HCT116 (cell line): ENCODE results near the gene ATRAID. TPM values are rescaled to one million over a fixed set of nuclear protein-coding genes. Genes with fewer than 3 reads are reported as not detected.

Experiments used
- ATAC-seq: fragments of 200-7000 bp; cut with Tn5 transposase; 2 replicates; pipeline ENCODE4 v1.9.1; 2020; ENCODE audit warnings: mild to moderate bottlenecking, moderate library complexity
- BruUV-seq: library from RNA; stranded (reverse); fragments of 400-500 nt; replicated peaks from 2 replicates; lab custom pipeline; 2021; lab: Mats Ljungman, UMichigan
- CTCF ChIA-PET: fragments of 300-600 bp; sonication (Branson Sonifier 250); formaldehyde crosslinking; loops from one replicate; lab custom pipeline; 2021; ENCODE audit warnings: antibody characterized with exemption; lab: Charles Lee
- POLR2A ChIA-PET: fragments of 300-600, 350-600 bp; sonication (Branson Sonifier 250); formaldehyde crosslinking; loops from one replicate; lab custom pipeline; 2021; ENCODE audit warnings: antibody characterized with exemption; lab: Charles Lee
- RAD21 ChIA-PET, 2 experiments: fragments of 300-600 bp; sonication (Branson Sonifier 250); formaldehyde crosslinking; loops; one replicate each; lab custom pipeline; 2023; ENCODE audit warnings: low total read pairs in 2 of 2; ENCODE audit not compliant: uncharacterized antibody in 2 of 2, unreplicated experiment in 2 of 2, low non-redundant PET in 1 of 2; lab: Charles Lee
- DNase-seq: peaks from one replicate; pipeline ENCODE4 v3.0.0-alpha.2; 2010; ENCODE audit warnings: low read depth, low spot score
- H2AFZ ChIP-seq: fragments of 200-600 bp; shearing (Covaris generic), sonication (generic); 2 replicates; pipeline ENCODE4 v1.6.1; 2017; ENCODE audit warnings: low read depth, mixed run types, mixed read lengths, antibody characterized with exemption, low read length; ENCODE audit not compliant: poor library complexity, severe bottlenecking
- H3K27ac ChIP-seq: 2 replicates; pipeline ENCODE4 v1.5.1; 2012; ENCODE audit warnings: low read depth, low read length
- H3K27me3 ChIP-seq: fragments of 200-600 bp; sonication (generic); 2 replicates; pipeline ENCODE4 v1.6.1; 2016; ENCODE audit warnings: mixed run types, low read length, mixed read lengths; ENCODE audit not compliant: insufficient read depth
- H3K36me3 ChIP-seq, 2 experiments: fragments of 200-500 bp in 1 of 2; fragments of 200-600 bp in 1 of 2; sonication (Bioruptor generic) in 1 of 2; sonication (generic) in 1 of 2; 2 replicates each; pipeline versions ENCODE4 v1.5.1 to v1.6.1; 2014 to 2016; ENCODE audit warnings: low read length in 2 of 2, inconsistent platforms in 1 of 2, mixed read lengths in 1 of 2, mixed run types in 1 of 2; ENCODE audit not compliant: insufficient read depth in 2 of 2, control insufficient read depth in 1 of 2
- H3K4me1 ChIP-seq, 2 experiments: fragments of 200-600 bp in 1 of 2; sonication (generic) in 1 of 2; 2 replicates each; pipeline versions ENCODE4 v1.5.1 to v1.6.1; 2012 to 2017; ENCODE audit warnings: low read length in 2 of 2, inconsistent platforms in 1 of 2, mild to moderate bottlenecking in 1 of 2, mixed read lengths in 1 of 2, mixed run types in 1 of 2, moderate library complexity in 1 of 2; ENCODE audit not compliant: insufficient read depth in 2 of 2, control insufficient read depth in 1 of 2
- H3K4me2 ChIP-seq: fragments of 200-600 bp; sonication (generic); 2 replicates; pipeline ENCODE4 v1.6.1; 2017; ENCODE audit warnings: mixed run types, low read length, mixed read lengths
- H3K4me3 ChIP-seq, 2 experiments: fragments of 200-600 bp in 1 of 2; sonication (generic) in 1 of 2; replicated peaks in 1 of 2; 2 replicates each; pipeline ENCODE4 v1.5.1; 2011 to 2016; ENCODE audit warnings: low read length in 2 of 2, control low read depth in 1 of 2, low read depth in 1 of 2, mild to moderate bottlenecking in 1 of 2, mixed read lengths in 1 of 2, mixed run types in 1 of 2
- H3K79me2 ChIP-seq: fragments of 200-600 bp; sonication (generic); 2 replicates; pipeline ENCODE4 v1.6.1; 2017; ENCODE audit warnings: mild to moderate bottlenecking, mixed run types, low read length, moderate library complexity, mixed read lengths; ENCODE audit not compliant: insufficient read depth
- H3K9ac ChIP-seq: fragments of 200-600 bp; sonication (generic); 2 replicates; pipeline ENCODE4 v1.6.1; 2016; ENCODE audit warnings: low read length, mixed read lengths
- H3K9me2 ChIP-seq: fragments of 200-600 bp; sonication (generic), shearing (Covaris generic); 2 replicates; pipeline ENCODE4 v1.6.1; 2017; ENCODE audit warnings: mixed run types, mild to moderate bottlenecking, moderate library complexity; ENCODE audit not compliant: insufficient read depth
- H3K9me3 ChIP-seq, 2 experiments: fragments of 200-500 bp in 1 of 2; fragments of 200-600 bp in 1 of 2; sonication (Bioruptor generic) in 1 of 2; sonication (generic) in 1 of 2; 2 replicates each; pipeline ENCODE4 v1.6.1; 2014 to 2017; ENCODE audit warnings: low read length in 2 of 2, mixed read lengths in 2 of 2, inconsistent platforms in 1 of 2, low read depth in 1 of 2, mild to moderate bottlenecking in 1 of 2, mixed run types in 1 of 2, moderate library complexity in 1 of 2; ENCODE audit not compliant: control insufficient read depth in 1 of 2, insufficient read depth in 1 of 2
- H4K20me1 ChIP-seq: fragments of 200-600 bp; sonication (generic), shearing (Covaris generic); 2 replicates; pipeline ENCODE4 v1.6.1; 2017; ENCODE audit warnings: mixed run types, mild to moderate bottlenecking, moderate library complexity; ENCODE audit not compliant: insufficient read depth
- CBX3 ChIP-seq: IDR thresholded peaks from 2 replicates; pipeline ENCODE4 v1.6.1; 2012; ENCODE audit warnings: low read depth
- MAX ChIP-seq: IDR thresholded peaks from 2 replicates; pipeline ENCODE4 v1.6.1; 2012
- POLR2A ChIP-seq: IDR thresholded peaks from 2 replicates; pipeline ENCODE4 v1.7.0; 2011; ENCODE audit warnings: borderline replicate concordance; ENCODE audit not compliant: insufficient read depth, insufficient read length; ENCODE audit errors: extremely low read depth
- SIN3A ChIP-seq: IDR thresholded peaks from 2 replicates; pipeline ENCODE4 v1.6.1; 2012; ENCODE audit warnings: low read depth
- SP1 ChIP-seq: IDR thresholded peaks from 2 replicates; pipeline ENCODE4 v1.6.1; 2012; ENCODE audit warnings: low read depth
- TCF7L2 ChIP-seq: IDR thresholded peaks from 2 replicates; pipeline ENCODE4 v1.7.0; 2011; ENCODE audit warnings: borderline replicate concordance, inconsistent platforms; ENCODE audit not compliant: insufficient read depth, insufficient read length; ENCODE audit errors: extremely low read depth
- ZBTB33 ChIP-seq: IDR thresholded peaks from 2 replicates; pipeline ENCODE4 v1.6.1; 2011; ENCODE audit warnings: mild to moderate bottlenecking, low read length, moderate library complexity; ENCODE audit not compliant: insufficient replicate concordance; ENCODE audit errors: extremely low read depth
- ZFX ChIP-seq: fragments of 450-650 bp; IDR thresholded peaks from 2 replicates; pipeline ENCODE4 v1.6.1; 2017
- intact Hi-C: fragments of 100-400 bp; cut with micrococcal nuclease; formaldehyde crosslinking; loops from 2 replicates; pipeline ENCODE4 v1.10.0; 2022
- total RNA-seq: library from RNA; stranded (reverse); gene quantifications from one replicate; pipeline ENCODE4 v1.2.1, GENCODE V29; 2021; ENCODE audit not compliant: unreplicated experiment

The ATRAID gene
- total RNA-seq, 1 experiment from 2014 or later, result 93.6 TPM

GRCh38 chr2:27212626-27213471 lies 1.0 kb downstream of the ATRAID start:
- Histone ChIP-seq H3K9ac (peak overlapping the region; percentile 94), H3K9me3 (no peaks in the 10 kb centered on the region), H3K27me3 (no peaks in the 10 kb centered on the region), H3K27ac (peak overlapping the region; percentile 91), H3K4me3 (peak overlapping the region; percentile 73 to 78), H4K20me1 (no peaks in the 10 kb centered on the region), H3K79me2 (peaks cover 38% of the 10 kb centered on the region), H3K4me2 (peak overlapping the region; percentile 87), H3K4me1 (peaks cover 3 to 21% of the 10 kb centered on the region in 2 experiments; a peak in 3 of 4 replicates), H3K36me3 (peaks cover 8 to 12% of the 10 kb centered on the region in 2 experiments; a peak in 2 of 4 replicates), H2AFZ (no peak overlapping the region), H3K9me2 (no peaks in the 10 kb centered on the region)
- DNase-seq (no peak), ATAC-seq (peak; percentile 10)
- POLR2A ChIA-PET, result no interaction called here
- TF ChIP-seq MAX (peak; percentile 49; the same call in 1 of the 2 replicates), SP1 (peak; percentile 24; the same call in 1 of the 2 replicates), ZBTB33 (no peak), SIN3A (peak; percentile 22; the same call in 1 of the 2 replicates), ZFX (peak; percentile 47), TCF7L2 (no peak), POLR2A (peak; percentile 36), CBX3 (peak; percentile 12; the same call in 1 of the 2 replicates)
- CTCF ChIA-PET, result no interaction called here
- intact Hi-C loops, result no loop called here
- TSS peak; percentile 44 for BruUV-seq
- RAD21 ChIA-PET, result no interaction called here
